Mucosa of rectum (tissue), 2 donors: ENCODE results near the gene DNAL1.

Experiments used
- H3K27ac ChIP-seq, 2 donors: one replicate each; pipeline ENCODE4 v1.7.0; 2013; ENCODE audit warnings: inconsistent platforms in 2 of 2, low read depth in 2 of 2, low read length in 2 of 2
- H3K27me3 ChIP-seq, 2 donors: one replicate each; pipeline ENCODE4 v1.7.0; 2013; ENCODE audit warnings: low read length in 2 of 2; ENCODE audit not compliant: control insufficient read depth in 2 of 2, insufficient read depth in 2 of 2
- H3K36me3 ChIP-seq, 2 donors: one replicate each; pipeline ENCODE4 v1.7.0; 2013; ENCODE audit warnings: low read length in 2 of 2; ENCODE audit not compliant: control insufficient read depth in 2 of 2, insufficient read depth in 2 of 2
- H3K4me1 ChIP-seq, 2 donors: one replicate each; pipeline ENCODE4 v1.7.0; 2013; ENCODE audit warnings: low read length in 2 of 2, mild to moderate bottlenecking in 1 of 2; ENCODE audit not compliant: control insufficient read depth in 2 of 2, insufficient read depth in 2 of 2
- H3K4me3 ChIP-seq, 2 donors: one replicate each; pipeline ENCODE4 v1.7.0; 2013; ENCODE audit warnings: low read length in 2 of 2
- H3K9ac ChIP-seq, 2 donors: one replicate each; pipeline ENCODE4 v1.7.0; 2013; ENCODE audit warnings: low read length in 2 of 2, low read depth in 1 of 2, mild to moderate bottlenecking in 1 of 2
- H3K9me3 ChIP-seq, 2 donors: one replicate each; pipeline ENCODE4 v1.7.0; 2013; ENCODE audit warnings: low read length in 2 of 2; ENCODE audit not compliant: control insufficient read depth in 2 of 2
- donor health status: healthy.
- donor health status: Normal muscosa, but diverticular disease.

DNAL1 gene

DNA sequence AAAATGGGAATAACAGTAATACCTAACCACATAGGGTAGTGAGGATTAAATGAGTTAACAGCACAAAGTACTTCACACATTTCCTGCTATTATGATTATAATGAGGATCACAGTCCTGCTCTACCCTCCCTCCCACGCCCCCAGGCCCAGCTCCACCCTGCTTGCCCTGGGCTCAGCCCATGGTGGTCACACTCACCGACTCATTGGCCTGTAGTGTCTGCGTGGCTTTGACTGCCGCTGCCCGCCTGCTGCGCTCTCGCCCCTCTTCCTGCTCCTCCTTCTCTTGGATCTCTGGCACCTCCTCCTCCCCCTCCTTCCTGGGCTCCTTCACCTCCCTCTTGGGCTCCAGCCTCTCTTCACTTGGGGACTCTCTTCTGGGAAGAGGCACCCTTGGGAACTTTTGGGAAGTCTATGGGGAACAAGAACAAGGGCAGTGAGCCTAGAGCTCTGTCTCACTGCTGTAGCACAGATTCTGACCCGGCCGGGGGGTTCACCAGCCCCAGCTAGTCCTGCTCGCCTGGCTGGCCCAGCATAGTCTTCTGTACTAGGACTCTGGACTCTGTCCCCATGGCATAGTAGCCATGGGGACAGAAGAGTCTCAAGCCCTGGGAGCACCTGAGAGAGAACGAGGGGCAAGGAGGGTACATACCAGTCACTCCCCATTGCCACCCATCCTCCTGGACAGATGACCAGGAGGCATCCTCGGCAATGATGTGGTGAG lies 76.5 kb downstream of the DNAL1 start:
- Histone ChIP-seq H3K4me1 (peaks cover 7 to 12% of the 10 kb centered on the region in 2 donors), H3K36me3 (peaks cover 72 to 84% of the 10 kb centered on the region in 2 donors)

DNA sequence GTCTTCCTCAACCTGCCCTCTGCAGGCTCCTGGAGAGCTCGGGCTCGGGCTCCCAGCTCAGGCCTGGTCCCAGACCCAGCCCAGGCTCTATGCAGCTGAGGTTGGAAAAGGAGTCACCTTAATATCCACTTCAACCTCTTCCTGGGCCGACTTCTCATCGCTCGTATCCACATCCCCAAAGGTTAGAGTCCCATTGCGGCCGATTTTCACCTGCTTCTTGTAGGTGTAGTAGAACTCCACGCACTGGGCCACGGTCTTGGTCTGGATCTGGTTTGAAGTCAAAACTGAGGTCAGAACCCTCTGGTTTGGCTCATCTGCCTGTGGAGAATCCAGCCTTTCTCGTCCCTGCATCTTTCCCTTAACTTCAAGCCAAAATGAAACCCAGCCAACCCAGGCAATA lies 77.8 kb downstream of the DNAL1 start:
- Histone ChIP-seq H3K4me3 (no peak overlapping the region), H3K4me1 (peaks cover 11 to 20% of the 10 kb centered on the region in 2 donors), H3K27ac (no peak overlapping the region), H3K36me3 (peaks cover 82 to 89% of the 10 kb centered on the region in 2 donors), H3K9ac (no peak overlapping the region), H3K9me3 (no peaks in the 10 kb centered on the region), H3K27me3 (no peaks in the 10 kb centered on the region)

More for the DNA sequence above, 76.5 kb downstream of the DNAL1 start:
- peak overlapping the region in 1 of 2 donors; percentile 5 for H3K27ac ChIP-seq
- no peaks in the 10 kb centered on the region for H3K9me3 ChIP-seq
- H3K9ac ChIP-seq: no peak overlapping the region
- no peak overlapping the region for H3K4me3 ChIP-seq
- no peaks in the 10 kb centered on the region for H3K27me3 ChIP-seq

DNA sequence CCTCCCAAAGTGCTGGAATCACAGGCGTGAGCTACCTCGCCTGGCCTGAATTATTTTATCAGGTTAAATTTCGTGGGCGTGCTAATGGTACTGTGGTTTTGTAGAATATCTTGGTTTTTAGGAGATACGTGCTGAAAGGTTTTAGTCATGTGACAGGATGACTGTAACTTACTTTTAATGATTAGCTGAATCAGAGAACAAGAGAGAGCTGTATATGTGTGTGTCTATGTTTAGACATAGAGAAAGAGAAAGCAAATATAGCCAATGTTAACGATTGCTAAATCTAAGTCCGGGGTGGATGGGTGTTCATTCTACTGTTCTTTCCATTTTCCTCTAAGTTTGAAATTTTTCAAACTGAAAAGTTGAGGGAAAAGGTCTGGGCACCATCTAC lies 78.6 kb downstream of the DNAL1 start:
- H3K9ac ChIP-seq: no peak overlapping the region

DNA sequence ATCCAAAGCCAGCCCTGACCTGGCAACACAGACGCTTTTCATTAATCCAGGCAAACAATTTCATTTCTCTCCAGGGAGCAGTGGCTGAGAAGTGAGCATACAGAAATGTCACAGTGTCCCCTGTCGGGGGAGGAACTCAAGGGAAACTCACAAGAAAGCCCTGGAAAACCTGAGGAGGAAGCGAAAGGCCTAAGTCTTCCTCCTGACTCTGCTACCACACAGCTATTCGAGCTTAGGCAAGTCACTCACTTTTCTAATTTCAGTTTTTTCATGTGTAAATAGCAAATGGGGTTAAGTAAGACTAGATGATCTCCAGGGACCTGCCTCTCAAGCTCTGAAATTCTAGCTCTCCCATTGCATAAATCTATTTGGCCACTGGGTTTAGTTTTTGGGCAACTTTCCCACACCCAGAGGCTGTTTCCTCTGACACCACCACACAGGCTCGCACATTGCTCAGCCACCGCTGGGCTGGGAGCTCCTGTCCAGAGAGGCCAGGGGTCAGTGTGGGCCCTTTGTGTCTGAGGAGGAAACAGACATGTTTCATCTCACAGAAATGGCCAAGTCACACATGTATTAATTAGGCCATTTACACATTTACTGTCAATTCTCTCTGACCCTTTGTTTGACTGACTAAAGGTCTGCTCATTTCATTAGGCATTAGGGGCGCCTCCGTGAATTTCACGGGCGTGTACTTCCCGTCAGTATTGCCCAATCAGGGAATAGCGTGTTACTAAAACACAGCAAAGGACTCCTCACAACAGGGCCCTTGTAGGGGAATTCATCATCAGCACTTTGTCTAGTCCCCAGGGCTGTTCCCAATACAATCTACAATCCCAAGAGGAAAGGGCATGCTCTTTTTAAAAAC lies 79.2 kb downstream of the DNAL1 start:
- H3K4me1 ChIP-seq: peaks cover 20 to 32% of the 10 kb centered on the region in 2 donors
- H3K27me3 ChIP-seq: no peaks in the 10 kb centered on the region
- peak overlapping the region; percentile 50 to 71 for H3K27ac ChIP-seq
- no peak overlapping the region for H3K4me3 ChIP-seq
- no peak overlapping the region for H3K9ac ChIP-seq
- peaks cover 81 to 85% of the 10 kb centered on the region in 2 donors for H3K36me3 ChIP-seq
- H3K9me3 ChIP-seq: no peaks in the 10 kb centered on the region

More for the DNA sequence above, 78.6 kb downstream of the DNAL1 start:
- Histone ChIP-seq H3K27ac (peak overlapping the region; percentile 50 to 71), H3K27me3 (no peaks in the 10 kb centered on the region), H3K4me3 (no peak overlapping the region), H3K36me3 (peaks cover 78 to 84% of the 10 kb centered on the region in 2 donors), H3K9me3 (no peaks in the 10 kb centered on the region), H3K4me1 (peaks cover 14 to 25% of the 10 kb centered on the region in 2 donors)

DNA sequence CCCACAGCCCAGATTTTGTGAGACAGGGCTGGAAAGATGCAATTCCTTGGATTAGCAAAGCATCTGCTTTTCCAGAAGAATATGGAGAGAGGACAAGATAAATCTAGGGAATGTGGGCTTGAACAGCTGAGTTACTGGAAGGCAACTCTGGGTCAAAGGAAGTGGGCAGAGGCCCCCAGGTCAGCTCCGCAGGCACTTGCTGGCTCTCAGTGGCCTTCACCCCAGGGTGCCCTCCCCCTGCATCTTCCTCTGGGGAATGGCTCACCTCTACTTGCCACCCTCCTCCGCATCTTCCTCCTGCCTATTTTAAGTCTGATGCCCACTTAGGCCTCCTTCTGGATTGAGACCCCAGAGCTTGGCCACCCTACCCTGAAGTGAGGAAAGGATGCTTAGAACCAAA lies 79.9 kb downstream of the DNAL1 start:
- H3K27ac ChIP-seq: peak overlapping the region; percentile 50 to 71
- peaks cover 21 to 38% of the 10 kb centered on the region in 2 donors for H3K4me1 ChIP-seq
- no peaks in the 10 kb centered on the region for H3K9me3 ChIP-seq
- no peak overlapping the region for H3K9ac ChIP-seq
- H3K4me3 ChIP-seq: no peak overlapping the region
- H3K27me3 ChIP-seq: no peaks in the 10 kb centered on the region
- peaks cover 80 to 85% of the 10 kb centered on the region in 2 donors for H3K36me3 ChIP-seq

DNA sequence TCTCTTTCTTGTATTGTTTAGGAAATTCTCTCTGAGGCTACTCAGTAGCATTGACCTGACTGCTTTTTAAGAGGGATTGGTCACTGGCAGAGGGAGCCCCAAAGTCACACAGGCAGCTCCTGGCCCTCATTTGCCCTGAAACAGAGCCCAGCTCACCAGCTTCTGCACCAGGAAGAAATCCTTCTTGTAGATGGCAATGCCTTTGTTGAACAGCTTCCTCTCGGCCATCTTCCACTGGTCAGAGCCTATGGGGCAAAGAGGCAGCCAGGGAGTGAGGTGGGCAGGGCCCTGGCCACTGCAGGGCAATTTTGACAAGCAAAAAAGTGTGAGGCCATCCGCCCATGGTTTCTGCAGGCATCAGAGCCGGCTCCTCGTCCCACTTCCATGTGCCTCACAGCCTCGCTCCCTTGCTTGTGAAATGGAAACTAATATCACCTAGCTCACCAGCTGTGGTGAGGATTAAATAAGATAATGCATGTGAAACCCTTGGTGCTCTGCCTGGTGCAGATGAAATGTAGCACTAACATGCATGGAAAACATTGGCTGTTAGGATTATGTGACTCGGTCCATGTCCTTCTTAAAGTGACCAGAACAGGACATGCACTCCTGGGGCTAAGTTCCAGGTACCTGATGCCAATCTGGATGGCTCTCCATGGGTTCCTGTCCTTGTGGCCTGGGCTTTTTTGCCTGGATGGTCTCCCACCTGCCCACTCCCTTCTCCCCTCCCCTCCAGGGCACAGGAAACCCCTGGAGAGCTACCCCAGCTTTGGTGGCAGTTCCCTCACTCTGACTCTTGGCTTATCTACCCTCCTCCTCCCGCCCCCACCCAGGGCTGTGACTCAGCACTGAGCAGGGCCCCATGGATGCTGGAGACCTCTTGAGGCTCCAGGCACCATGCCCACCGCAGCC lies 80.6 kb downstream of the DNAL1 start:
- no peak overlapping the region for H3K4me3 ChIP-seq
- no peak overlapping the region for H3K9ac ChIP-seq
- H3K4me1 ChIP-seq: peaks cover 21 to 45% of the 10 kb centered on the region in 2 donors
- no peaks in the 10 kb centered on the region for H3K9me3 ChIP-seq
- H3K27me3 ChIP-seq: no peaks in the 10 kb centered on the region
- H3K27ac ChIP-seq: peak overlapping the region; percentile 50 to 71
- H3K36me3 ChIP-seq: peaks cover 77 to 83% of the 10 kb centered on the region in 2 donors

DNA sequence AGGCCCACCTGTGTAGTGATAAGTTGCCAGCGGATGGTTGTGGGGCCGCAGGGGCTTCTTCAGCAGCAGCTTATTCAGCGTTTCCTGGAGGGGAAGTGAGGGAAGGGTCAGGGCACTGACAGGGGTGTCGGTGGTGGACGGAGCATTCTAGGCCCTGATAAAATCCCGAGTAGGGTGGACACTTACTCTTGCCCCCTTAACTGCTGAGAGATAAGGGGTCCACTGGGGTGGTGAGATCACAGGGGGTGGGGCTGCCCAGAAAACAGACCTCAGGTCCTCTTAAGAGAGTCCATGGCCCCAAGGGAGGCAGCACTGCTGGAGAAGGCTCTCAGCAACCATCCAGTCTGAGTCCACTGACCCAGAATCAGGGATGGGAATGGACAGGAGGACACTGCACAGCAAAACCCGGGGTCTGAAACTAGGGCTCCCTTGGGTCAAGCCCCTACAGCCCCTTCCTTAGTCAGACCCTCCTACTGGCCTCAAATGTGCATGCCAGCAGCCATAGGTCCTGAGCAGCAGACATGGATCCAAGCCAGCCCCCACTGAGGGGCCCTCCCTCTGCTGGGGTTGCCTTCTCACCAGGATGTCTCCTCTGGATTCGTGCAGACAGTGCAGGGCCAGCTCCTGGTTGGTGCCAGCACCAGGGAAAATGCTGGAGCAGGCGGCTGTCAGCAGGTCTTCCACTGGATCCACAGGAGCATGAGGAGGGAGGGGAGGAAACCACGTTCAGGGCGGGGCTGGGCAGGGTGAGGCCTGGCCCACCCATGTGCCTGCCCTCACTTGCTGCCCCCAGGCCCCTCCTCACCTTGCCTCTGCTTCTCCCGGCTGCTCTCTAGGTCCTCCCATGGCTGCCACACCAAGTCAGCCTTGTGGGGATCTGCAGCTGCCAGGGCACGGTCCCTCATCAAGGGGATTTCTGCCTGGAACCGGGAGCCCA lies 81.5 kb downstream of the DNAL1 start:
- Histone ChIP-seq H3K27me3 (no peaks in the 10 kb centered on the region), H3K4me1 (peaks cover 21 to 54% of the 10 kb centered on the region in 2 donors), H3K27ac (peak overlapping the region in 1 of 2 donors; percentile 71), H3K36me3 (peaks cover 68 to 74% of the 10 kb centered on the region in 2 donors), H3K4me3 (no peak overlapping the region), H3K9ac (no peak overlapping the region), H3K9me3 (no peaks in the 10 kb centered on the region)

DNA sequence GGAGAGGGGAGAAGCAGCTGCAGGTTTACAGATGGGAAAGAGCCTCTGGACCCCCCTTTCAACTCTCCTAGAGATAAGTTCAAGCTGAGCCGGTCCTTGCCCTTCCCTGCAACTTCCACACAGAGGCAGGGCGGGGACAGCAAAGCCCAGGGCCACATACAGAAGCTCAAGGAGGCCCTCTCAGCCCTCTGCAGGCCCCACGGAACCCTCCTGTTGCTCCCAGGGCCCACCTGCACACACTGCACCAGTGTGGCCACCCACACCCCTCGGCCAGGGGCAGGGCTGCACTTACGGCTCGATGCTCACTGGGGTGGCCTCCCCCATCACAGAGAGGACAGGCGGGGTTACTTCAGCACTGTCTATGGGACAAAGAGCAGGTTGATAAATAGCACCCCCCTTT lies 82.4 kb downstream of the DNAL1 start:
- H3K27ac ChIP-seq: no peak overlapping the region
- H3K9ac ChIP-seq: no peak overlapping the region
- no peak overlapping the region for H3K4me3 ChIP-seq
- H3K4me1 ChIP-seq: peaks cover 21 to 54% of the 10 kb centered on the region in 2 donors
- no peaks in the 10 kb centered on the region for H3K27me3 ChIP-seq
- H3K9me3 ChIP-seq: no peaks in the 10 kb centered on the region
- H3K36me3 ChIP-seq: peaks cover 60 to 67% of the 10 kb centered on the region in 2 donors
